Stimulated activated CD4-positive, alpha-beta T cell treated with anti-CD3 and anti-CD28 coated beads, Interleukin-2, amount 100 ng/mL, for 48 hours (primary cell): ENCODE results near the gene PPIE.
A peak's percentile ranks its signal among the peaks of the same experiment; 100 is the strongest.
"Not testable (repeated sequence)": the region's sequence is repeated elsewhere in the genome, so short reads cannot be mapped to it uniquely, and the experiment has no call there.

ENCODE experiments used
- DNase-seq, 2 donors: peaks; one replicate each; pipeline ENCODE4 v3.0.0-alpha.2; 2020

The PPIE gene

GRCh38 chr1:39779821-39780220, 41.1 kb downstream of the PPIE start:
- DNase-seq: no peak

- no peak for DNase-seq
Measured at GRCh38 chr1:39781349-39781715, 42.6 kb downstream of the PPIE start.

DNA sequence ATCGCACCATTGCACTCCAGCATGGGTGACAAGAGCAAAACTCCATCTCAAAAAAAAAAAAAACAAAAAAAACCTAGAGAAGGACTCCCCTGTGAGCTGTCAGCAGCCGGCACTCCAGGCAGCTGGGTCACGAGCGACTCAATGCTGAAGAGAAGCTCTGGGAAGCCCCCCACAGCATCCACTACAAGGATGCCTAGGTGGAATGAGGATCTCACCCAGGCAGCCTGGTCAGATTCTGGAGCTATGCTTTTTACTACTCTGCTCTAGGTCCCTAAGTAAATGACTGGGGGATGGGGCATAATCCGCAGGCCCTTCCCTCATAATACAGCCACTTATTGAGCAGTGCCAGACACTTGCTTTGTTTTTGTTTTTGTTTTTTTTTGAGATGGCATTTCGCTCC, 43.4 kb downstream of the PPIE start:
- no peak for DNase-seq

DNA sequence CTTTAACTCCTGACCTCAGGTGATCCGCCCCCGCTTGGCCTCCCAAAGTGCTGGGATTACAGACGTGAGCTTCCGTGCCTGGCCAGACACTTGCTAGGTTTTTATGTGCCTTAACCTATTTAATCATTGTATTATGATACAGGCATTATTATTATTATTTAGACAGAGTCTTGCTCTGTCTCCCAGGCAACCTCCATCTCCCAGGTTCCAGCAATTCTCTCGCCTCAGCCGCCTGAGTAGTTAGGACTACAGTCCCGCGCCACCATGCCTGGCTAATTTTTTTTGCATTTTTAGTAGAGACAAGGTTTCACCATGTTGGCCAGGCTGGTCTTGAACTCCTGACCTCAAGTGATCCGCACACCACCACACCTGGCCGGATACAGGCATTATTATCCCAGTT, 44.0 kb downstream of the PPIE start:
- not testable (repeated sequence) for DNase-seq

DNA sequence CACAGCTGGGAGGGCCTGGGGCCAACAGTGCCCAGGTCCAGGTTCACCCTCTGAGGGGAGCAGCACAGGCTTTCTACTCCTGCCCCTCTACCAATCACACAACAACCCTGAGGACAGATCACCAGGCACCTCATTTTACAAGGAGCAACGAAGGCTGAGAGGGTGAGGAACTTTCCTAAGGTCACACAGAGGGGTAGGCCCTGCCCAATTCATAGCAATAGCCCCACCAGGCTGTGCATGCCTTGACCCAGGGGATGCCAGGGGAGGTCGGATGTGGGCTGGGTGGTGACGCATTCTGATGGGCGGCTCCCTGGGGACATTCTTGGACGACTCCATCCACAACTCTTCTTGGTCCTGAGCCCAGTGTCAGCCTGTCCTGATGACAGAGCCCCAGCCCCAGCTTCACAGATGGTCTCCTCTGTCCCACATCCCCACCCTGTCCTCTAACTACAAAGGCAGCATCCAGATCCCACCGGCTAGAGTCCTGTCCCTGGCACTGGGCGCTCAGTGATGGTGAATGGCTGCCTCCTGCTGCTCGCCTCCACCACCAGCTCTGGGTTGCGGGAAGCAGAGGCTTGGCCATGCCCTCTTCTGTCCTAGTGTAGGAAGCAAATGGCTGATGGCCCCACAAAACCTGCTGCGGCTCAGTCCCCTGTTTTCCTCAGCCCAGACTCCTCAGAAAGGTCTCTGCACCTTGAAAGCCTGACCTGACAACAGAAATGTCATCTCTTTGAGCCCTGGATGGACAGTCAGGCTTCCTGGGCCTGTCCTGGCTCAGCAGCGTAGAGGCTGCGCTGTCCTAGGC, 47.8 kb downstream of the PPIE start:
- not testable (repeated sequence) for DNase-seq

DNA sequence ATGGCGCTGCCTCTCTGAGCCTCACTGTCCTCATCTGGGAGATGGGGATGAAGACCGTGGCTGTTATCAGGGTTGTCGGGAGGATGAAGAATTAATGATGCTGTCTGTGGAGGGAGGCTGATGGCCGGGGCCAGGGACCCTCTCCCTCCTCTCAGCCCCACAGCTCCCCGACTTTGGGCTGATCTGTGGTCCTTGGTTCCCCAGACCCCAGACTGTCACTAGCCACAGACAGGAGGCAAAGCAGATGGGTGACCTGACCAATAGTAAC, 48.4 kb downstream of the PPIE start:
- not testable (repeated sequence) for DNase-seq

- DNase-seq: no peak
Measured at GRCh38 chr1:39787468-39787867, 48.8 kb downstream of the PPIE start.

DNA sequence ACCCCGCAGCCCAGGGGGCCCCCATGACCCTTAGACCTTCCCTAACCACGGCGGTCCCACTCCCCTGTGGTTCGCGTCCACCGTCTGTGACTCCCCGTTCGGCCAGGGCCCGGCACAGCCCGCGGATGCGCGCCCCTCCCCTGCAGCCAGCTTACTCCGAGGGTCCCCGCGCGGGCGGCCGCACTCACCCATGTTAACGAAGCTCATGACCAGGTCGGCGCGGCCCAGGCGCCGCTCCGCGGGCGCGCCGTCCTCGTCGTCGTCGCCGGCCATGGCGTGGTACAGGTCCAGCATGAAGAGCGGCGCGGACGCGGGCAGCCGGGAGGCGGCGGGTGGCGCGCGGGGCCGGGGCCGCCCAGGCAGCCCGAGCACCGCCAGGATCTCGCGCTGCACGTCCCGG, 49.3 kb downstream of the PPIE start:
- not testable (repeated sequence) for DNase-seq

DNA sequence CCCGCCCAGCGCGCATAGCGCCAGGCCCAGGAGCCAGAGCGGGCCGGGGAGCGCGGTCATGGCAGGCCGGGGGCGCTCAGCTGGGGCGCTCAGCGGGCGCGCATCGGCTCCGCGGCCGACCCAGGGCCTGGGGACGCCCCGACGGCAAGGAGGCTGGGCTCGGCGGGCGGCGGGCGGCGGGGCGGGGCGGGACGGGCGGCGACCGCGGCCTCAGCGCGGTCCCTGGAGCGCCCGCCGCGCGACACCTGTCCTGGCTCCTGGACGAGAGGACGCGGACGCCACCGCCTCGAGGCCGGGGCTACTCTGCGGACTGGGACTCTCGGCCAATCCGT, 49.7 kb downstream of the PPIE start:
- DNase-seq: no peak

DNA sequence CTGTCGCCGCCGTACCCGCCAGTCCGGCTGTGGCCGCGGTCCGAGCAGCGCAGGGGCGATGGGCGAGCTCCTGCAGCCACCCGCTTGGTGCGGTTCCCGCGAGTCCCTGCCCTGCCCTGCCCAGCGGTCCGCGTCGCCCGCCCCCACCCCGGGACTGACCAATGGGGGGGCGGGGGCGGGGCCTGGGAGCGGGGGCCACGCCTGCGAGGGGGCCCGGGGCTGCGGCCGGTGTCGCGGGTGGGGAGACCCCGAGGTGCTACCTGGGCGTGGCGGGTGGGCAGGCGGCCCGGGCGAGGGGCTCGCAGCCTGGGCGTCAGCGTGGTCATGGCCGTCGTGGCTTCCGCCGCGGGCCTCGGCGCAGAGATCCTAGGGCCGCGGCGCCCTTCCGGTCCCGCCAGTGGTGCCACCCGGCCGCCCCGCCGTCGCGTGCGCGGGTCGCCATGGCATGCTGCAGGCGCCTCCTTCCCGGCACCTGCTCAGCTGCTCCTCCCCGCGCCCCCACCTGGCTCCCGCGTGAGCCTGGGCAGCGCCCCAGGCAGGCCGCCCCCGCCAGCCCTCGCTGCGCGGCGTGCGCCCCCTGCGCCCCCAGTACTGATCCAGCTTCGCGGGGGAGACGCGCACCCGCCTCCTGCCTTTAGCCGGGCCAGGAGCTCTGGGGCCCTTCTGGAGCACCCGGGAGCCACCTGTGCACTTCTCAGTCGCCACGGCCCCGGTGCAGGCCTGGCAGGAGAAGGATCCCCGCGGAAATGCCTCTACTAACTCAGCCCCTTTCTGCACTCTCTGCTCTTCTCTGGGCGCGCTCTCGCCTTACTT, 50.3 kb downstream of the PPIE start, which contains the start of gene BMP8B:
Gene BMP8B (minus strand): TSS at position 108 of the 813 bp plus-strand sequence. CDS start 380 bp downstream, outside the sequence.
- peak in 1 of 2 donors; percentile 30 for DNase-seq

DNA sequence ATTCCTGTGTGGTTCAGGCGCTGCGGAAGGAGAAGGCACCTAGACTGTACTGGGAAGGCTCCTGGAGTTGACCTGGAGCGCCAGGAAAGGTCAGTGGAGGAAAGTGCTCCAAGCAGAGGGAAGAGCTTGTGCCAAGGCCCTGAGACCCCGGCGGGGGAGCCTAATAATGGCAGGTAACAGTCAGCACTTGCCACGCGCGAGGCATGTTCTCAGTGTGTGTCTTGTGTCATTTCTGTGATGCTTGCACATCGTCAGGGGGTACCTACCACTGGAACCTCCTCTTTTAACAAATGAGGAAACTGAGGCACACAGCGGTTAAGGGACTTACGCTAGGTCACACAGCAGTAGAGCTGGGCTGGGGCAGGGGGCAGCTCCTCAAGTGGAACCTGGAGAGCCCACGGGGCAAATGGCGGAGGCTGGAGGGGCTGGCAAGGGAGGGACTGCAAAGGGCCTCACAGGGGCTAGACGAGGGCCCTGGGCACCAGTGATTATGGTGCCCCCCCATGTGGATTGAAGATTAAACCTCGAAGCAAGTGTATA, 51.0 kb downstream of the PPIE start:
- DNase-seq: no peak

GRCh38 chr1:39791838-39792237, 53.2 kb downstream of the PPIE start:
- no peak for DNase-seq

DNA sequence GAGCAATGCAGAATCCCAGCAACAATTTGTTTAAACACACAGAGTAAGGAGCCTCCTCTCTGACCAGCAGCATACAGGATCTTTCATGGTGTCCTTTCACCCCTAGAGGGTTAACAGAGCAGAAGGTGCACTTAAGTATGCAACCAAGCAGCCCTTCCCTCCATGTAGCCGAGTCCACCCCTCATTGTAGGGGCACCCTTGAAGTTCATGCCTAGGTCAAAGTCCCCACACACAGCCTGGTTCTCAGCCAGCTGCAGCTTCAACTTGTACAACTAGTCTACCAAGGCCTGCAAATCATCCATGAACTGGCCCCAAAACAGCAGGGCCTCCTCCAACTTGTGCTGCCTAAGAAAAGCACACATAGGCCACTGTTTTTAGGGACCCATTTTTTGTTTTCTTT, 57.0 kb downstream of the PPIE start:
- no peak for DNase-seq

- DNase-seq: peak; percentile 78 to 81
Measured at GRCh38 chr1:39798859-39799769, 60.4 kb downstream of the PPIE start.

DNA sequence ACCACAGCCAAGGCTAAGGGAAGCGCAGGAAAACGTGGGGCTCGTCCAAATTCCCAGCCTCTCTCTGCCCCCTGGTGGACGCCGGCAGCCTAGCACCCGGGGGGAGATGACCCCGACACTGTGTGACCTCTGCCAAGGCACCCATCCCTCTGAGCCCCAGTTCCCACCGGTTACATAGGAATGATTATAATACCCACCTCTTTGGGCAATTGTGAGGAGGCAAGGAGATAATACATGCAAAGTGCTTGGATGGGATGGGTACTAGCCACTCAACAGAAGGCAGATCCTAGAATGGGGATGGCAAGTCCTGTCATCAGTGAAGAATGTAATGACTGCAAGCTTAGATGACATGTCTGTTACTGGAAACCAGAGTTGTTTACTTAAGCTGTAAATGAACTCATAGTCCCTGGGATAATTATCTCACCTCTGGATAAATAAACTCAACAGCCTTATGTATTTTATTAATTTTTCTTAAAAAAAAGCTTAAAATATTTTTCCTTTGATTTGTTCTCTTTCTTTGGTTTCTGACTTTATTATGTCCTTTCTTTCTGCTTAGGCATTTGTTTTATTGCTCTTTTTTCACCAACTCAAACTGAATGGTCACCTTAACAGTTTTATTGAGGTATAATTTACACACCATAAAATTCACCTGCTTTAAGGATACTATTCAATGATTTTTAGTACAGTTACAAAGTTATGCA, 61.2 kb downstream of the PPIE start:
- DNase-seq: peak; percentile 73 to 76

- no peak for DNase-seq
Measured at GRCh38 chr1:39800471-39800835, 61.8 kb downstream of the PPIE start.

DNA sequence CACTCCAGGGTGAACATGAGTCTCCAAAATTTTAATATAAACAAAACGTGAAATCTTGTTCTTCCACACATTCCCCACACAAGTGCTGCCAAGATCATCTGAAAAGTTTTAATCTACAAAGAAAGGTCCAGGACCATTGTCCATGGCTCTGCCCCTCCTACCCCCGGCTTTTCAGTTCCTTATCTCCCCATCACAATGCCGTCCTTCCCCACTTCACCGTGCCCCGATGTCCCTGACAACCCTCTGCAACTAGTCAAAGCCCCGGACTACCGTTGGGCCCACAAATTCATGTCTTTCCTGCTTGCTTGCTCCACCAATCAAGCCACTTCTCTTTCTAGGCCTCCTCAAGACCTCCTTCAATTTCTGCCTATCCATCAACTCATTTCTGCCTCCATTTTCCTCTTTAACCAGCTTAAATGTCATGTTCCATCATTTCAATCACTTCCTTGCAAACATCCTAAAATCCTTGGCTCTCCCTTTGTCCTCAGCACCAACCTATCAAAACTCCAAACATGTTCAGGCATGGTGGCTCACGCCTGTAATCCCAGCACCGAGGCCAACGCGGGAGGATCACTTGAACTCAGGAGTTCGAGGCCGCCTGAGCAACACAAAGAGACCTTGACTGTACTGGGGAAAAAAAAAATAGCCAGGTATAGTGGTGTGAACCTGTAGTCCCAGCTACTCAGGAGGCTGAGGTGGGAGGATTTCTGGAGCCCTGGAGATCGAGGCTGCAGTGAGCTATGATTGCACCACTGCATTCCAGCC, 64.0 kb downstream of the PPIE start:
- no peak for DNase-seq

DNA sequence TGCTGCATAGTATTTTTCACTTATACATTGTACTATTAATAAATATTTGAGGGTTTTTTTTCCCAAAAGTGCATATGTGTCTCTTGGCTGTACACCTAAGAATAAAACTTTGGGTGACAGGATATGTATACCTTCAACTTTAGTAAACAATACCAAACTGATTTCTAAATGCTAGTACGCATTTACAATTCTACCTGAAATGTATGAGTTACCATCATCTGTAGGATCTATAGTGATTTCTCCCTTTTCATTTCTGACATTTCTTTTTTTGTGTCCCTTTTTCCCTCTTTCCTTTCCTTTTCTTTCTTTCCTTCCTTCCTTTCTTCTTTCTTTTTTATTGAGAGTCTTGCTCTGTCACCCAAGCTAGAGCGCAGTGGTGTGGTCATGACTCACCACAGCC, 66.7 kb downstream of the PPIE start:
- DNase-seq: no peak

- DNase-seq: no peak
Measured at GRCh38 chr1:39808784-39809517, 70.3 kb downstream of the PPIE start.

DNA sequence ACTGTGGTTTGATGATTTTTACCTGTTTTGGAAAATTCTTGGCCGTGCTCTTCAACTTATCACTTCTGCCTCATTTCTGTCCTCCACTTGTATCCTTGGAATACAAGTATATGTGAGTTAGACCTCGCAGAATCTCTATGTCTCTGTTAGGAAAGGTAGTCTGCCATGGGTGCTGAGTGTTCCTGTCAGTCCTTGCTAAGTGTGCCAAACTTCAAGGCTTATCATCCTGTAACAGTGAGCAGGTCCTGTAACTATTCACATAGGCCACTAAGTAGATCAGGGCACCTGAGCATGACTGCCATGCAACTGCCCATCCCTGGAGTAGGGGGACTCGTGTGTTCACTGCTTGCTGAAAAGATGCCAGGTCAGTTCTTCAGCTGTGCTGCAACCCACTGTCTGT, 74.2 kb downstream of the PPIE start:
- no peak for DNase-seq
